ENCODE measurements around the gene ATG9B.

GRCh38 chr7:150971242-150972022 lies 52.9 kb downstream of the ATG9B start:
- TF ChIP-seq CTCF (conservative IDR thresholded peaks at IDR 0.05 in 1 of 2, IDR thresholded peaks at IDR 0.05 in 1 of 2; ENCODE audit: low read depth in 1 of 2, low read length in 2 of 2): no peak
- no peak for TF ChIP-seq EZH2 (IDR thresholded peaks at IDR 0.05; ENCODE audit: low read length, missing control alignments)

Measured in fibroblast of lung (primary cell).